Pancreas (tissue), 10 donors: Measurements from ENCODE around the gene RPL21. TPM values are rescaled to one million over a fixed set of nuclear protein-coding genes. Genes with fewer than 3 reads are reported as not detected.

ENCODE experiments used
- ATAC-seq, 4 donors: fragments of 200-7000 bp; cut with Tn5 transposase; one replicate each; pipeline versions ENCODE4 v1.8.0 to v1.9.1; 2020; ENCODE audit warnings: mild to moderate bottlenecking in 4 of 4, moderate library complexity in 4 of 4
- DNase-seq, 6 donors: peaks; one replicate each; pipeline ENCODE4 v3.0.0-alpha.2; 2020
- FAIRE-seq: peaks from 2 replicates; lab custom pipeline; 2012; peaks lifted over from hg19 to GRCh38; lab: Jason Lieb, UNC
- H3K27ac ChIP-seq, 4 donors: fragments of 200-600 bp; sonication (generic); 1 replicate in 3 of 4; 2 replicates in 1 of 4; pipeline versions ENCODE4 v1.5.0 to v1.8.0; 2020
- H3K27me3 ChIP-seq, 4 donors: fragments of 200-600 bp; one replicate each; pipeline ENCODE4 v1.8.0; 2021
- H3K36me3 ChIP-seq, 3 donors: fragments of 200-600 bp; sonication (generic) in 1 of 3; one replicate each; pipeline versions ENCODE4 v1.5.0 to v1.8.0; 2020 to 2021
- H3K4me1 ChIP-seq, 3 donors: fragments of 200-600 bp; one replicate each; pipeline ENCODE4 v1.8.0; 2021
- H3K4me3 ChIP-seq, 4 donors: fragments of 200-600 bp; sonication (generic) in 2 of 4; one replicate each; pipeline versions ENCODE4 v1.5.0 to v1.8.0; 2020 to 2021
- H3K9me3 ChIP-seq, 4 donors: fragments of 200-600 bp; one replicate each; pipeline ENCODE4 v1.8.0; 2021
- CTCF ChIP-seq, 4 donors: fragments of 200-600 bp; sonication (generic) in 3 of 4; IDR thresholded peaks; one replicate each; pipeline versions ENCODE4 v1.5.0 to v1.8.0; 2021; ENCODE audit warnings: antibody characterized with exemption in 4 of 4
- WGBS, 2 donors: extraction: QIAGEN DNeasy Blood & Tissue Kit; methylation state at CpG; one replicate each; pipeline ENCODE4 v1.1.7; 2013; 5-methylcytosine and 5-hydroxymethylcytosine counted together
- intact Hi-C, 3 donors: fragments of 100-400 bp; cut with DNase I; formaldehyde crosslinking; loops; one replicate each; pipeline versions ENCODE4 v1.11.1 to v1.14.2; 2022
- polyA plus RNA-seq, 2 donors: library from polyadenylated mRNA; stranded (reverse); fragments of 200-250 nt; gene quantifications; one replicate each; pipeline ENCODE4 v1.2.3, GENCODE V29; 2013
- total RNA-seq, 6 donors: library from RNA; stranded (reverse); fragmentation: NEBNext Ultra II Directional in 4 of 6; extraction: Animal tissue kit (Norgen Biotek cat#: 25700) in 4 of 6; gene quantifications; one replicate each; pipeline versions ENCODE4 v1.2.1 to v1.2.4, GENCODE V29; 2021 to 2023
- donor health status: healthy with polysubstance abuse.
- donor health status: DM: no; HTN: no; CAD: no; lungs with moderate emphysema.
- donor health status: DM: no; HTN: no; CAD: no.
- donor health status: control.
- donor health status: control.
- donor health status: Bipolar disorder and iron deficiency.
- donor health status: DM: yes; HTN: yes; CAD: no.
- donor health status: DM: no; HTN: no; CAD: no.
- donor health status: DM: no; HTN: no; CAD: no.
- donor health status: DM: yes; HTN: yes; CAD: no.

RPL21 gene
- total and polyA plus RNA-seq, 8 donors: 376 to 844 (median 686) TPM

DNA sequence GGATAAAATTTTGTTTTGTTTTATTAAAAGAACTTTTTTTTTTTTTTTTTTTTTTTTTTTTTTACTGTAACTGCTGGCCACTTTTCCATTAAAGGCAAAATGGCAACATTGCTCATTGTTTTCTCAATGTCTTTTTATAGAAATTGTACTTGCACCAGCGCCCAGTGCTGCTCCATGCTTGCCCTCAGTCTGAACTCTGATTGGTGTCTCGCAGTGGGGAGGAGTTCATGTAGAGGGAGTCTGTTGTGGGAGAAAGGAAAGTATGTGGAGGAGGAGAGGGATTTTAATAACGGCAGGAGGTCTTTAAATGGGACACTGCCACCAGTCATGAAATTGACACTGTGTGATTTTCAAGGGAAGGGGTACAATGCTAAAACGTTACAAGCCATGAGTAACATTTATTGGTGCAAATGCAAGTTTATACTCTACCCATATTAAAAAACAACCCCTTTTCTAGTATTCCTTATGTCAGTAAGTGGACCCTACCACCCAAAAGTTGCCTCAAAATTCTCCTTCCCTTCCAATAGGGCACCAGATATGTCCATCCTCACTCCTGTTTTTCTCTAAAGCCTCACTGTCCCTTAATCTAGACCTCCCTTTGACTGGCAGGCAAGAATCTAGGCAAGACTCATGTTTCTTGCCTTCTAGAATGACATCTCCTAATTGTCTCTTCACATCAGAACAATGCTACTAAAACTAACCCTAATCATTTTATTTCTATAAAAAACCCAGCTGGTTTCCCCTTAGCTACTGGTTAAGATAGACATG lies 22.5 kb downstream of the RPL21 start:
- Histone ChIP-seq H3K36me3 (no peaks in the 10 kb centered on the region), H3K4me3 (no peak overlapping the region), H3K9me3 (no peaks in the 10 kb centered on the region), H3K4me1 (peaks cover 4 to 14% (median 13%) of the 10 kb centered on the region in 3 donors), H3K27ac (no peak overlapping the region), H3K27me3 (no peaks in the 10 kb centered on the region)
- intact Hi-C loops: no loop called here
- no peak for TF ChIP-seq CTCF (IDR thresholded peaks at IDR 0.05)
- FAIRE-seq (no peak), DNase-seq (no peak), ATAC-seq (no peak)
- WGBS, 2 donors: 84 to 89% methylated on average over 4 of the region's 4 CpGs

GRCh38 chr13:27274631-27275030 lies 23.3 kb downstream of the RPL21 start:
- 35 to 51% methylated on average over 1 of the region's 1 CpG for whole genome bisulfite sequencing, 2 donors
- Histone ChIP-seq H3K9me3 (no peaks in the 10 kb centered on the region), H3K27ac (no peak overlapping the region), H3K36me3 (no peaks in the 10 kb centered on the region), H3K4me1 (peaks cover 4 to 14% (median 13%) of the 10 kb centered on the region in 3 donors), H3K4me3 (no peak overlapping the region), H3K27me3 (no peaks in the 10 kb centered on the region)
- ATAC-seq (no peak), DNase-seq (no peak), FAIRE-seq (no peak)
- intact Hi-C loops: no loop called here
- TF ChIP-seq CTCF (IDR thresholded peaks at IDR 0.05): no peak

- TF ChIP-seq CTCF (IDR thresholded peaks at IDR 0.05): no peak
- no peak for FAIRE-seq
- Histone ChIP-seq H3K4me1 (peaks cover 4 to 14% (median 13%) of the 10 kb centered on the region in 3 donors), H3K4me3 (no peak overlapping the region), H3K27me3 (no peaks in the 10 kb centered on the region), H3K27ac (no peak overlapping the region), H3K9me3 (no peaks in the 10 kb centered on the region), H3K36me3 (no peaks in the 10 kb centered on the region)
- no peak for DNase-seq
- intact Hi-C loops: no loop called here
- ATAC-seq: no peak
- 59 to 68% methylated on average over 7 of the region's 7 CpGs for WGBS, 2 donors
These were observed 24.8 kb downstream of the RPL21 start for GRCh38 chr13:27276188-27276587.

DNA sequence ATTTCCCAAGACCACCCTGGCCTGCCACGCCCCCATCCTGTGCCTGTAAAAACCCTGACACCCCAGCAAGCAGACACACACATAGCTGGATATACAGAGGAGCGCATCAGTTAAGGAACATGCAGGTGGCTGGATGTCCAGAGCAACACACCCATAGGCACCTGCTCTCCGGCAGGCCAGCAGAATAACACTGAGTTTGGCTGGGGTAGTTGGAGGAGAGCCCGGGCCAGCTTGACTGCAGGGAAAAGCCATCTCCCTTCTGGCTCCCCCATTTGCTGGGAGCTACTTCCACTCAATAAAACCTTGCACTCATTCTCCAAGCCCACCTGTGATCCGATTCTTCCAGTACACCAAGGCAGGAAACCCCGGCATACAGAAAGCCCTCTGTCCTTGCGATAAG lies 28.1 kb downstream of the RPL21 start:
- intact Hi-C loops: no loop called here
- Histone ChIP-seq H3K27me3 (no peaks in the 10 kb centered on the region), H3K4me3 (no peak overlapping the region), H3K36me3 (no peaks in the 10 kb centered on the region), H3K27ac (no peak overlapping the region), H3K9me3 (no peaks in the 10 kb centered on the region), H3K4me1 (no peaks in the 10 kb centered on the region)
- ATAC-seq: no peak
- DNase-seq: no peak
- no peak for TF ChIP-seq CTCF (IDR thresholded peaks at IDR 0.05)
- FAIRE-seq: no peak
- 87 to 93% methylated on average over 7 of the region's 7 CpGs for WGBS, 2 donors

DNA sequence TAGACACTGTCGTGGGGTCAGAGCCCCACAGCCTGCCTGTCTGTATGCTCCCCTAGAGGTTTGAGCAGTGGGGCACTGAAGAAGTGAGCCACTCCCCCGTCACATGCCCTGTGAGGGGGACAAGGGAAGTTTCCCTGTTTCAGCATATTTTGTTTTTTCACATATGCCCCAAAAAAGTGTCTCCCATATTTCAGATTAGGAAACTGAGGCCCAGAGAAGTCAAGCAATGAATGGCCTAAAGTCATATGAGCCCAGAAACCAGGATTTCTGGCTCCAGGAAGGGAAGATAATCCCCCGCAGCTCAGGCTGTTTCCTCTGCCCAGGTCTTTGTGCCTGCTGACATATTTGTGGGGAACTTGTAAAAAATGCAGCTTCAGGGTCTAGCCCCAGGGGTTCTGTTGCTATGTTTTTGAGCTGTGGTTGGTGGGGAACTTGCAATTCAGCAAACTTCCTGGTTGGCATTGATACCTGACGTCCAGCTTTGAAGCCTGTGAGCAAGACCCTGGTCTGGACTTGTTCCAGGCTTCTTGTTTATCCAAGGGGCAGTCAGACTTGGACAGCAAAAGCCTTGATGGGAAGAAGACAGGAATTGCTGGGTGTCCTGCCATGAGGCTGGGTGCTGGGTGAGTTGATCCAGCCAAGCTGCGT lies 28.8 kb downstream of the RPL21 start:
- FAIRE-seq: no peak
- intact Hi-C loops: loop anchor here in 1 of 3 donors (10.0 kb wide), 1 partner anchor 295 kb away; no protein-coding TSS in a partner anchor
- no peaks in the 10 kb centered on the region for H3K36me3 ChIP-seq
- DNase-seq: no peak
- no peak overlapping the region for H3K27ac ChIP-seq
- H3K9me3 ChIP-seq: no peaks in the 10 kb centered on the region
- no peak overlapping the region for H3K4me3 ChIP-seq
- no peaks in the 10 kb centered on the region for H3K4me1 ChIP-seq
- no peak for TF ChIP-seq CTCF (IDR thresholded peaks at IDR 0.05)
- H3K27me3 ChIP-seq: no peaks in the 10 kb centered on the region
- 63 to 73% methylated on average over 5 of the region's 5 CpGs for WGBS, 2 donors
- no peak for ATAC-seq
